GM21447 (cell line): ENCODE results near the gene NTNG1.

Experiments used
- ATAC-seq: cut with Tn5 transposase; IDR thresholded peaks from one replicate; pipeline ENCODE4 v1.9.1; 2021; ENCODE audit not compliant: unreplicated experiment

The NTNG1 gene

DNA sequence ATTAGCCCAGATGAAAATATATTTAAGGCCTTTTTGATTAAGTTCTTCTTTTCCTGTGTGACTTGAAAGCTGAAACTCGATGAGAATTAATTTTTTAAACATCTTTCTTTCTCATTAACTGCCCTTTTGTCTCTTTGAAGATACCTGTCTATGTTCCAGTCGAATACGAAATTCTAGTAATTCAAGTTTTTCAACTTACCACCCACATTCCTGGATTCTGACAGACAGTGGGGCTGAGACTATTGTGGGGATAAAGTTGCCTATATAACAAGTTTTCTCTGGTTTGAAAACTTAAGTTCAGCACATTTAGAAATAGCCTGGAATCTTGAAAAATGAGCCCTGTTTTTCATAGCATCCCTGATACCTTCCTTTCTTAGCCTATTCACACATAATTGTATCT, 114.6 kb downstream of the NTNG1 start:
- ATAC-seq = no peak

GRCh38 chr1:107262467-107263286, 121.8 kb downstream of the NTNG1 start:
- no peak for ATAC-seq

GRCh38 chr1:107263291-107263915, 122.6 kb downstream of the NTNG1 start:
- ATAC-seq = no peak

- ATAC-seq = no peak
These were observed 123.2 kb downstream of the NTNG1 start for GRCh38 chr1:107264007-107264406.

DNA sequence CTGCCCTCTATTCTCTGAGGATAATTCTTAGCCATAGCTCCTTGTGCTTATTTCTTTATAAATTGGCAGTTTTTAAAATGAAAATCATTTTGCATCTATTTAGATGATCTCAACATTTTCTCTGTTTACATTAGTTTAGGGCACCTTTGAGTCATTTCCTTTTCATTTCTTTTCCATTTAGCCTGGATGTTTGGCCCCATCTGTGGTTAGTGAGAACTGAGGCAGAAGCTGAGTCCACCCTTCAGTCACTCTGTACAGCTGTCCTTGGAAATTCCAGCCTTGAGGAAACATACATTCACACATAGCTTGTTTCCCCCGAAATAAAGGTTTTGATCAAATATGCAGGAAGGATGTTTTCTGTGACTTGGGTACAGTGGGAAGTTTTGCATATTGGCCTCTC, 123.7 kb downstream of the NTNG1 start:
- ATAC-seq = no peak

DNA sequence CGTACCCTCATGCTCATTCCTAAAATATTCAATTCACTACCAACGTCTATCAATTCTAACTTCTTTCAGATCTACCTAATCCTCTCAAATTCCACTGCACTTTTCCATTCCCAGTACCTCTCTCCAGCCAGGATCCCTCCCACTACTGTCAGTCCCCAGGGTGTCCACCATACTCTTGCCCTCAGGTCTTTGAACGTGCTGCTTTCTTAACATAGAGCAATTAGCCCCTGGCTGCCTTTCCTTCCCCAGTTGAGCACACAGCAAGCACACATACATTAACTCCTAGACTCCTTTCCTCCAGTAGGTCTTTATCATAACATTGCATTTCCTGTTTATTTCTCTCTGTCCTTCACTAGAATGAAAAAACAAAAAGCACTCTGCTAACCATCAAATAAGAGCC, 126.7 kb downstream of the NTNG1 start:
- no peak for ATAC-seq

DNA sequence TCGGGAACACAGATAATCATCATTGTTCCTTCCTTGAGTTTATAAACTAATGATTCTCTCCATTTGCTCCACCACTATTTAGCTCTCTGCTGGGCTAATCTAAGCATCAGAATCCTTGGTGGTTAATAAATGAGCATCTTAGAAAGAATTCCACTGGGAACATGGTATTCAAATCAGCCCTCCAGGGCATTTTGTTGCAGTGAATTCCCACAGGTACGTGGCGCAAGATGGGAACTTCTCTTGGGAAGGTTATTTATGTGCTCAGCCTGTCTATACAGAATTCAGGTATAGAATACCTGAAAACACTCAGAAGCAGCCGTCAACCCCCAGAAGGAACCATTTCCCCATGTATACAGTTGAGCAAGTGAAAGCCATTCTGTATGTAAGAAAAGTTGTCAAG, 131.5 kb downstream of the NTNG1 start:
- no peak for ATAC-seq

DNA sequence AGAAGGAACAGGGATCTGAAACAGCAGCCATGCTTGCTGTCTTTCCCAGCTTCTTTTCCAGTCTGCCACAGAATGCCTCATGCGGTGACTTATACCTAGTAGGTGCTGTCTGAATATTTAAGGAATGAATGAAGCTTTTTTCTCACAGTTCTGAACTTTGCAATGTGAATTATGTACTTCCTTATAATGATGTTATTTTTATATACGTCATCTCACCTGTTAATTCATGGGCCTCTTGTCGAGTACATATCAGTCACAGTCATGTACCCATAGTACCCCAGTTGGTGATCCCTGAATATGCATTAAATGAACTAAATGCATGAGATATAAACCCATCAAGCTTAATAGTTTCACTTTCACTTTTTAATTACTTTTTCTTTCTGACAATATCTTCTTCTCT, 132.7 kb downstream of the NTNG1 start:
- no peak for ATAC-seq

DNA sequence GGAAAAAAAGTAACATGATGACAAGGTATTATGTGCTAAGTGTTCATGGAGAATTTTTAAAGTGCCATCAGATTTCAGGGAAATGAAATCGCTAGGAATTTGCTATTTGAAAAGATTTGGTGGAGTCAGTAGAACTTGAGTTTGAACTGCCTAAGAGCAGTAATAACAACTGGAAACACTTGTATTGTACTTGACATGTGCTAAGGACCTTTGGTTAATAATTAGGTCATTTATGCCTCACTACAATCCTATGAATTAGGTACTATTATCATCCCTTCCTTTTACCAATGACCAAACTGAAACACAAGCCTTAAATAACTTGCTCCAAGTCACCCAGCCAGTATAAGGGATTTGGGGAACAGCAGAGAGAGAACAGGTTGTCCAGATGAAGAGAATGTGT, 133.4 kb downstream of the NTNG1 start:
- ATAC-seq = no peak

DNA sequence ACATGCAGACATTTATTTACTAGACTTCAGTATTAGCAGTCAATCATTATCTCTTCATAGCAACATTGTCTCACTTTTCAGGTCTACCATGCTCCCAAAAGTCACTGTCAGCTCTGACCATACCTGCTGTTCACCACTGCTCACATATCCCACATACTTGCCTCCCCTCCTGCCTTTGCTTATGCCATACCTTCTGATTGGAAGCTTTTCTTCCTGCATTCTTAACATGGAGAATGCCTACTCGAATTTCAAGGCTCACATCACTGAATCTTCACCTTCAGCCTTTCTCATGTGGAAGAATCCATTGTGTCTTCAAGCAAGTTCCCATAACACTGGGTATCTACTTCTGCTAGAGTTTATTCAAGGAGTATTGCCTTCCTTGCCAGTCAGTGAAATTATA, 135.4 kb downstream of the NTNG1 start:
- no peak for ATAC-seq

DNA sequence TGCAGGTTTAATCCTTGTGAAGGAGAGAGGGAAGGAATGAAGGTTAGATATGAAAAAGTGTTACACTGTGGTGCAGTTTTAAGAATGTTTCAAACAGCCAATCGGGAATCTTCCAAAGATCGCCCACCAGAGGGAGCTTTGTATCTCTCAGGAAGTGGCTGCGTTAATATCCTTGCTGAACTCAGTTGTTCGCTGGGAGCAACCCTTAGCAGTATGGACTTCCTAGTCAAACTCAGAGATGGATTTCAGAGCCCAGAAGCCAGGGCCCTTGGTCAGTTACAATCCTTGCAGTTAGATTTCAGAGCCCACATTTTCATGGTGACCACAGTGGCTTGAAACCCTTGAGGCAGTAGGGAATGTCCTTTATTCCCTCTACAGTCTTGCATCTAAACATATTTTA, 136.2 kb downstream of the NTNG1 start:
- ATAC-seq = no peak

DNA sequence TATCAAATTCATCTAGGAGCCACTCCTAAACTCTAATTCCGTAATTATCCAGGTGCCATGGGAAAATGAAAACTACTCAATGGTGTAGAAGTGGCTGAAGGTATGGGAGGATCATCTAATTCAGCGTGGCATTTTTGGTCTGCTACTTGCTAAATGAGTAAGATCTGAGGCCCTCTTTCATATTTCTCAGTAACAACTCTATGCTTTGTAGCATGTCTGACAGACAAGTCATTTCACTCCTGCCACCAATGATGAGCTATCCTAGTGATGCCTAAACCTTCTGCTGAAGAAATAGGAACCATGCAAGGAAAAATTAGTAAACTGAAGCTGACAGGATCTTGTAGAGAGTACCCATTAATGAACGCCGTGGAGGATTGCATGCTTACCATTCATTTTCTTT, 145.3 kb downstream of the NTNG1 start:
- no peak for ATAC-seq

DNA sequence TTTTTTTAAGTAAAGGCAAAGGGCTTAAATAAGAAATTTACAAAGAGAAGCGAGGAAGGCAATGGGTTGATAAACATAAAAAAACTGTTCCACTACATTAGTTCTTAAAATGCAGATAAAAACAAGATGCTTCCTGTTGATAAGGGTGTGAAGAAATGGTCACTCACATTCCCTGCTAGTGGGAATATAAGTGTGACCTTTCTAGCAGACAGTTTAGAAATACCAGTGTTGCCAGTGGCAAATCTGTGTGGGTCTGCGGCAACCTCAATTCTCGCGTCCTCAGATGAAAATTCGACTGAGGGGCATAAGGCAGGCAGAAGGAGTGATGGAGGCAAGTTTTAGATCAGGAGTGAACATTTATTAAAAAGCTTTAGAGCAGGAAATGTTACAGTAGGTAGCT, 151.1 kb downstream of the NTNG1 start:
- ATAC-seq = no peak

DNA sequence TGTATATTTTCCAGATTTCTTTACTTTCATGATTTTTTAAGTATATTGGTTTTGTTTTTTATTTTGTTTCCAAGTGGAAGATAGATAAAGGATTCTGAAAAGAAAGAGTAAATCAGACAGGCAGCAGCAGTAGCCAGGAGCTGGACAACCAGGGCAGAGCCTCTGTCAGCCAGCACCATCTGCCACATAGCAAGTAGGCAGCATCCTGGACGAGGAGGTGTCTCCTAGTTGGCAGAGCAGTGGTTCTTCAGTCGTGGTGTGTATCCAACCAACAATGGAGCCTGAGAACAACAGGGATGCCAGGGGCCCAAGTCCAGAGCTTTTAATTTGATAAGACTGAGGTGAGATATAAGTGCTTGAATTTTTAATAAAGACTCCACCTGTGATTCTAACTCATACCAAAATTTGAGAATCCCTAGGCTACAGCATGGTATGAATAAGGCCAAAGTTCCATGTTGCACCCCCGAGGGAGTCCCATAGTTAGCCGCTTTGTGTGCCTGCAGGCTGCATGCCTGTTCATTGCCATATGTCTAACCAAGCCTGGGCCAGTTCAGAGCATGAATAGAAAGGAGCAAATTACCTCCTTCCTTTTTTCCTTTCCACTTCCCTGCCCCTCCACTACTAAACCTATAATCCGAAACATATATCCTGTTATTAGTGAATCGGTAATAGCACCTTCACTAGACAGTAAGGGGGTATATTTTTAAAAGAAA, 153.2 kb downstream of the NTNG1 start:
- ATAC-seq = no peak

DNA sequence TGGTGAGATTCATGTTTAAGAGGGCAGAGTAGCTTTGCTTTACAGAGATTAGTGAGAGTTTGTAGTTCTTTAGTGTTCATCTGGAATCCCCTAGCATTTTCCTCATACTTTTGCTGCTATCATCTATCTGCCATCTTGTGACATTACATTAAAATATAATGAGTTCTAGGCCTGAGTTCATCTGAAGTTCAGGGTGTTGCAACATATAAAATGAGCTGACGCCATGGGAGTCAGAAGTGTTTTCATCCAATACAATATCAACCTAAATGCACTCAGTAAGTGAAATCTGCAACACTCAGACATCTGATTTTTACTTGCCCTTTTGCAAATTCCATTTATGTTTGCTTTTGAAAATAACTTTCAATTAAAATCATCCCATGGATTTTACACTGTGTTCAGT, 153.8 kb downstream of the NTNG1 start:
- no peak for ATAC-seq

DNA sequence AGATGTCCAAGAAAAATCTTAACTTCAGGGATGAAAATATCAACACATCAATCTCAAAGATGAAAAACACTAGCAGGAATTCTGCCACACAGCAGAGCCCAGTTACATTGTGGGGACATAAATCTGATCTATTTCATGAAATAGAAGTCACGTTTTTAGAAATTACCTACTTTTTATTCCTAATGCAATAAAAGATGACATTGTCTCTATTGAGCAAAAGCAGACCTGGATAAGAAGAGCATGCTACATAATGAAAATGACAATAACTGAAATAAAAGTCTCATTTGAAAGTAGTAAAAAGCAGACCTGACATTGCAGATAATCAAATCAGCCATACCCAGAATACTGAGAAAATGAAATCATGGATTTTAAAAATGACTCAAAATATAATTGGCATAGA, 156.8 kb downstream of the NTNG1 start:
- no peak for ATAC-seq

DNA sequence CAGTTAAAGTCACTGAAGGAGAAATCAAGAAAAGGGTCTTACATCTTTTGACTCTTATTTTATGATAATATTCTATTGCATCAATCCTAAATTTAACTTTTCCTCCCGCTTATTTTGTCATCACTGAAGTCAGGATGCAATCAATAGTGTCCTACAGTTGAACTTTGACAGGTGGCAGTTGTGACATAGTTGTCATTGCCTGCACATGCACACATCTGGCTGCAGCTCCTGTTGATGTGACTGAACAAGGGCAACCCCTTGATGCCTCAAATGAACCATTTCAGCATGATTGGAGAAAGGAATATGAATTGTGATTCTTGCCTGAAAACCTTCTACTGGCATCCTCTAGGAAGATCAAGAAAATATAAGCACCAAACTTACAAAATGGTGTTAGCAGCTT, 157.7 kb downstream of the NTNG1 start:
- no peak for ATAC-seq

GRCh38 chr1:107299521-107299920, 158.7 kb downstream of the NTNG1 start:
- ATAC-seq = no peak

DNA sequence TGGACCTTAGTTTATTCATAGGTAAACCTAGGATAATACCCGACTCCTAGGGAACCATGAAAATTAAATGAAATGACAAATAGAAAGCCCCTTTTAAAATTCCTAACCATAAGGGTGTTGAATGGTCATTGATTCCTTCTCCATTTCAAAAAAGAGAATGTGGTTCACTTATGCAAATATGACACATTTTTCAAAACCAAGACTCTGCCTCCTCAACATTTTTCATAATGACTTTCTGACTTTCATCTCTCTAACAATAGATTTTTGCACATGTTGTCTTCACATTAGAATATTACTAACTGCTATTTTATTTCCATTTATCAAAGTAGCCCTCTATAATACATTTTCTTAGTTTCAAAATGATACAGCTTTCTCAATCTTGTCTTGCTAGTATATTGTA, 169.1 kb downstream of the NTNG1 start:
- ATAC-seq = no peak

GRCh38 chr1:107315652-107316051, 174.8 kb downstream of the NTNG1 start:
- ATAC-seq = no peak

GRCh38 chr1:107318932-107319331, 178.1 kb downstream of the NTNG1 start:
- no peak for ATAC-seq

DNA sequence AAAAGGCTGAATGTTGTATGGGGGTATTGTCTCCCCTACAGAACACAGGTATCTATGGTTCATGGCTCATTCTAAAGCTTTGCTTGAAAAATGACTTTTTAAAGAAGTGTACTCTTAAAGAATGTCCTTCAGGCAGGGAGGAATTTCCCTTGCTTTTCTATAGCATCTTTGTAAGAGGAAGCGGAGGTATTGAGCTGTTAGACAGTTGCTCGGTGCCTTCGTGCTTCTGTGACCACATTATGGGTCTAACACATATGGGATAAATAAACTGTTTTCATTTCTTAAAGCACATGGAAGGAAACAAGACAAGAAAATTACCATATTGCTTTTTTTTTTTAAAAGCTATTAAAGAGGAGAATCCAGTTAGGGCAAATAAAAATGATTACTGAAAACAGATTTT, 182.9 kb downstream of the NTNG1 start:
- ATAC-seq = no peak
